ENCODE measurements around the gene SDCCAG8.

SDCCAG8 gene

GRCh38 chr1:243433737-243434370 is 178.0 kb downstream of the SDCCAG8 start (continued):
- TF ChIP-seq HIC1 (tag by site-specific recombination; IDR thresholded peaks at IDR 0.05) (peak; percentile 41; the same call in 1 of the 2 replicates), SCRT1 (tag by site-specific recombination; IDR thresholded peaks at IDR 0.05; ENCODE audit: borderline replicate concordance) (no peak), GLI2 (tag by site-specific recombination; IDR thresholded peaks at IDR 0.05; ENCODE audit: borderline replicate concordance, low read depth) (peak; percentile 88), ZNF580 (tag by site-specific recombination; IDR thresholded peaks at IDR 0.05) (peak; percentile 67), ZNF843 (tag by site-specific recombination; IDR thresholded peaks at IDR 0.05) (peak; percentile 92), ZNF654 (tag by site-specific recombination; IDR thresholded peaks at IDR 0.05; ENCODE audit: low read depth) (no peak), ZNF692 (tag by site-specific recombination; IDR thresholded peaks at IDR 0.05) (0 out of 2 replicates have a peak, but pooled peaks have one; percentile 31), GLIS1 (tag by site-specific recombination; IDR thresholded peaks at IDR 0.05) (peak; percentile 97), ZFP69B (tag by site-specific recombination; IDR thresholded peaks at IDR 0.05) (peak; percentile 45; the same call in 1 of the 2 replicates), SP7 (tag by site-specific recombination; IDR thresholded peaks at IDR 0.05) (peak; percentile 97), INSM2 (tag by site-specific recombination; IDR thresholded peaks at IDR 0.05) (peak; percentile 95), ZNF423 (tag by site-specific recombination; IDR thresholded peaks at IDR 0.05) (no peak), ZNF560 (tag by site-specific recombination; IDR thresholded peaks at IDR 0.05; ENCODE audit: borderline replicate concordance) (no peak), KLF8 (tag by site-specific recombination; IDR thresholded peaks at IDR 0.05) (peak; percentile 78), ZNF76 (tag by site-specific recombination; IDR thresholded peaks at IDR 0.05; ENCODE audit: borderline replicate concordance, low read depth) (no peak), ZNF501 (tag by site-specific recombination; IDR thresholded peaks at IDR 0.05) (peak; percentile 50; the same call in 1 of the 2 replicates), ZSCAN30 (tag by site-specific recombination; IDR thresholded peaks at IDR 0.05) (0 out of 2 replicates have a peak, but pooled peaks have one; percentile 29), ZBTB1 (tag by site-specific recombination; IDR thresholded peaks at IDR 0.05) (peak; percentile 61; the same call in 1 of the 2 replicates), ZNF600 (tag by site-specific recombination; IDR thresholded peaks at IDR 0.05) (peak; percentile 84)
- TF ChIP-seq, protein P1, sequence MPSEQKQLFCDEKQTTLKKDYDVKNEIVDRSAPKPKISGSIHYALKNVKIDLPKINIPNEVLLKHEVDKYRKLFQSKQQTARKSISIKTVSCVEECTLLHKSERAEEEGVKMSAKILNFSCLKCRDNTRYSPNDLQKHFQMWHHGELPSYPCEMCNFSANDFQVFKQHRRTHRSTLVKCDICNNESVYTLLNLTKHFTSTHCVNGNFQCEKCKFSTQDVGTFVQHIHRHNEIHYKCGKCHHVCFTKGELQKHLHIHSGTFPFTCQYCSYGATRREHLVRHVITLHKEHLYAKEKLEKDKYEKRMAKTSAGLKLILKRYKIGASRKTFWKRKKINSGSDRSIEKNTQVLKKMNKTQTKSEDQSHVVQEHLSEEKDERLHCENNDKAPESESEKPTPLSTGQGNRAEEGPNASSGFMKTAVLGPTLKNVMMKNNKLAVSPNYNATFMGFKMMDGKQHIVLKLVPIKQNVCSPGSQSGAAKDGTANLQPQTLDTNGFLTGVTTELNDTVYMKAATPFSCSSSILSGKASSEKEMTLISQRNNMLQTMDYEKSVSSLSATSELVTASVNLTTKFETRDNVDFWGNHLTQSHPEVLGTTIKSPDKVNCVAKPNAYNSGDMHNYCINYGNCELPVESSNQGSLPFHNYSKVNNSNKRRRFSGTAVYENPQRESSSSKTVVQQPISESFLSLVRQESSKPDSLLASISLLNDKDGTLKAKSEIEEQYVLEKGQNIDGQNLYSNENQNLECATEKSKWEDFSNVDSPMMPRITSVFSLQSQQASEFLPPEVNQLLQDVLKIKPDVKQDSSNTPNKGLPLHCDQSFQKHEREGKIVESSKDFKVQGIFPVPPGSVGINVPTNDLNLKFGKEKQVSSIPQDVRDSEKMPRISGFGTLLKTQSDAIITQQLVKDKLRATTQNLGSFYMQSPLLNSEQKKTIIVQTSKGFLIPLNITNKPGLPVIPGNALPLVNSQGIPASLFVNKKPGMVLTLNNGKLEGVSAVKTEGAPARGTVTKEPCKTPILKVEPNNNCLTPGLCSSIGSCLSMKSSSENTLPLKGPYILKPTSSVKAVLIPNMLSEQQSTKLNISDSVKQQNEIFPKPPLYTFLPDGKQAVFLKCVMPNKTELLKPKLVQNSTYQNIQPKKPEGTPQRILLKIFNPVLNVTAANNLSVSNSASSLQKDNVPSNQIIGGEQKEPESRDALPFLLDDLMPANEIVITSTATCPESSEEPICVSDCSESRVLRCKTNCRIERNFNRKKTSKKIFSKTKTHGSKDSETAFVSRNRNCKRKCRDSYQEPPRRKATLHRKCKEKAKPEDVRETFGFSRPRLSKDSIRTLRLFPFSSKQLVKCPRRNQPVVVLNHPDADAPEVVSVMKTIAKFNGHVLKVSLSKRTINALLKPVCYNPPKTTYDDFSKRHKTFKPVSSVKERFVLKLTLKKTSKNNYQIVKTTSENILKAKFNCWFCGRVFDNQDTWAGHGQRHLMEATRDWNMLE (tag by site-specific recombination; conservative IDR thresholded peaks at IDR 0.05; ENCODE audit: low read depth): peak; percentile 56
- TF ChIP-seq, protein P2, sequence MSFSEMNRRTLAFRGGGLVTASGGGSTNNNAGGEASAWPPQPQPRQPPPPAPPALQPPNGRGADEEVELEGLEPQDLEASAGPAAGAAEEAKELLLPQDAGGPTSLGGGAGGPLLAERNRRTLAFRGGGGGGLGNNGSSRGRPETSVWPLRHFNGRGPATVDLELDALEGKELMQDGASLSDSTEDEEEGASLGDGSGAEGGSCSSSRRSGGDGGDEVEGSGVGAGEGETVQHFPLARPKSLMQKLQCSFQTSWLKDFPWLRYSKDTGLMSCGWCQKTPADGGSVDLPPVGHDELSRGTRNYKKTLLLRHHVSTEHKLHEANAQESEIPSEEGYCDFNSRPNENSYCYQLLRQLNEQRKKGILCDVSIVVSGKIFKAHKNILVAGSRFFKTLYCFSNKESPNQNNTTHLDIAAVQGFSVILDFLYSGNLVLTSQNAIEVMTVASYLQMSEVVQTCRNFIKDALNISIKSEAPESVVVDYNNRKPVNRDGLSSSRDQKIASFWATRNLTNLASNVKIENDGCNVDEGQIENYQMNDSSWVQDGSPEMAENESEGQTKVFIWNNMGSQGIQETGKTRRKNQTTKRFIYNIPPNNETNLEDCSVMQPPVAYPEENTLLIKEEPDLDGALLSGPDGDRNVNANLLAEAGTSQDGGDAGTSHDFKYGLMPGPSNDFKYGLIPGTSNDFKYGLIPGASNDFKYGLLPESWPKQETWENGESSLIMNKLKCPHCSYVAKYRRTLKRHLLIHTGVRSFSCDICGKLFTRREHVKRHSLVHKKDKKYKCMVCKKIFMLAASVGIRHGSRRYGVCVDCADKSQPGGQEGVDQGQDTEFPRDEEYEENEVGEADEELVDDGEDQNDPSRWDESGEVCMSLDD (tag by site-specific recombination; IDR thresholded peaks at IDR 0.05): no peak
- TF ChIP-seq, protein P3, sequence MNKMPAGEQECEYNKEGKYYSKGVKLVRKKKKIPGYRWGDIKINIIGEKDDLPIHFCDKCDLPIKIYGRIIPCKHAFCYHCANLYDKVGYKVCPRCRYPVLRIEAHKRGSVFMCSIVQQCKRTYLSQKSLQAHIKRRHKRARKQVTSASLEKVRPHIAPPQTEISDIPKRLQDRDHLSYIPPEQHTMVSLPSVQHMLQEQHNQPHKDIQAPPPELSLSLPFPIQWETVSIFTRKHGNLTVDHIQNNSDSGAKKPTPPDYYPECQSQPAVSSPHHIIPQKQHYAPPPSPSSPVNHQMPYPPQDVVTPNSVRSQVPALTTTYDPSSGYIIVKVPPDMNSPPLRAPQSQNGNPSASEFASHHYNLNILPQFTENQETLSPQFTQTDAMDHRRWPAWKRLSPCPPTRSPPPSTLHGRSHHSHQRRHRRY (tag by site-specific recombination; IDR thresholded peaks at IDR 0.05): no peak

Data from HEK293 (cell line).